ENCODE results near the gene TAAR9. TPM values are rescaled to one million over a fixed set of nuclear protein-coding genes. Genes with fewer than 3 reads are reported as not detected.
"Not testable (repeated sequence)": the region's sequence is repeated elsewhere in the genome, so short reads cannot be mapped to it uniquely, and the experiment has no call there.

Gene TAAR9
- total RNA-seq, 1 donor from 2014 or later, result not detected

- peak; percentile 96 for TF ChIP-seq CTCF (IDR thresholded peaks at IDR 0.05; ENCODE audit: unreplicated experiment)
- H3K36me3 Mint-ChIP-seq, result peaks cover 2% of the 10 kb centered on the region
- peaks cover 8% of the 10 kb centered on the region for H3K27me3 Mint-ChIP-seq (ENCODE audit: low read depth)
- H3K9me3 Mint-ChIP-seq, result peaks cover 8% of the 10 kb centered on the region
- H3K27ac Mint-ChIP-seq, result no peak overlapping the region
- peaks cover 2% of the 10 kb centered on the region for H3K4me1 Mint-ChIP-seq
- peak; percentile 56 to 76 for DNase-seq (ENCODE audit: low spot score in 2 of 2, unreplicated experiment in 2 of 2)
- peak overlapping the region; percentile 66 for H3K4me3 Mint-ChIP-seq
Measured at GRCh38 chr6:132530293-132530974, 7.6 kb upstream of the TAAR9 start.

GRCh38 chr6:132534546-132534945, 3.5 kb upstream of the TAAR9 start:
- H3K36me3 Mint-ChIP-seq; H3K27me3 Mint-ChIP-seq (ENCODE audit: low read depth); H3K4me1 Mint-ChIP-seq; H3K4me3 Mint-ChIP-seq; H3K27ac Mint-ChIP-seq; DNase-seq (ENCODE audit: low spot score in 2 of 2, unreplicated experiment in 2 of 2): not testable (repeated sequence)
- H3K9me3 Mint-ChIP-seq, result peaks cover 12% of the 10 kb centered on the region

DNA sequence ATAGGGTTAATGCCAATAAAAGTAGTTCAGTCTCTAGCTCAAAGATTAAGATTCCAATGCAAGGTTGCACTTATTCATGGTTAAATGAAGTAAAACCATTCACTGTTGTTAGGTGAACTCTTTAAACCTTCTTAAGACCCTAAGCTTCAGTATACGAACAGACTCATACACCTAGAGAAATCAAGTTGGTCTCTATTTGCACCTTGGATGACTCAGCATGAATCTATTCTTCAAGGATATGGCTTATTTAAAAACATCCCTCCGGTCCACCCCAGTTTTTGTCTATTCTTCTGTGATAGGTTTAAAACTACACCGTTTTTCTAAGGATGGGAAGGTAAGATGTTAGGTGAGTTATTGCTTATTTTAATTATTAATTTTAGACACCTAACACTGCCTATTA, 932 bp upstream of the TAAR9 start:
- DNase-seq (ENCODE audit: low spot score in 2 of 2, unreplicated experiment in 2 of 2), result no peak
- Mint-ChIP-seq H3K27me3 (ENCODE audit: low read depth) (peaks cover 14% of the 10 kb centered on the region), H3K36me3 (peaks cover 3% of the 10 kb centered on the region), H3K27ac (no peak overlapping the region), H3K4me3 (no peak overlapping the region), H3K9me3 (peaks cover 12% of the 10 kb centered on the region), H3K4me1 (no peaks in the 10 kb centered on the region)
- TF ChIP-seq CTCF (IDR thresholded peaks at IDR 0.05; ENCODE audit: unreplicated experiment), result no peak

GRCh38 chr6:132544826-132545225, 6.7 kb downstream of the TAAR9 start:
- TF ChIP-seq CTCF (IDR thresholded peaks at IDR 0.05; ENCODE audit: unreplicated experiment), result no peak

GRCh38 chr6:132548746-132549463, 10.8 kb downstream of the TAAR9 start:
- Mint-ChIP-seq H3K27me3 (ENCODE audit: low read depth) (no peaks in the 10 kb centered on the region), H3K27ac (no peak overlapping the region), H3K9me3 (no peaks in the 10 kb centered on the region), H3K36me3 (no peaks in the 10 kb centered on the region), H3K4me1 (no peaks in the 10 kb centered on the region), H3K4me3 (no peak overlapping the region)
- DNase-seq (ENCODE audit: low spot score in 2 of 2, unreplicated experiment in 2 of 2), result no peak
- no peak for TF ChIP-seq CTCF (IDR thresholded peaks at IDR 0.05; ENCODE audit: unreplicated experiment)

More at GRCh38 chr6:132544826-132545225, 6.7 kb downstream of the TAAR9 start:
- Mint-ChIP-seq H3K4me1 (no peaks in the 10 kb centered on the region), H3K36me3 (no peaks in the 10 kb centered on the region), H3K4me3 (no peak overlapping the region), H3K9me3 (no peaks in the 10 kb centered on the region), H3K27me3 (ENCODE audit: low read depth) (peaks cover 9% of the 10 kb centered on the region), H3K27ac (no peak overlapping the region)
- DNase-seq (ENCODE audit: low spot score in 2 of 2, unreplicated experiment in 2 of 2), result no peak

DNA sequence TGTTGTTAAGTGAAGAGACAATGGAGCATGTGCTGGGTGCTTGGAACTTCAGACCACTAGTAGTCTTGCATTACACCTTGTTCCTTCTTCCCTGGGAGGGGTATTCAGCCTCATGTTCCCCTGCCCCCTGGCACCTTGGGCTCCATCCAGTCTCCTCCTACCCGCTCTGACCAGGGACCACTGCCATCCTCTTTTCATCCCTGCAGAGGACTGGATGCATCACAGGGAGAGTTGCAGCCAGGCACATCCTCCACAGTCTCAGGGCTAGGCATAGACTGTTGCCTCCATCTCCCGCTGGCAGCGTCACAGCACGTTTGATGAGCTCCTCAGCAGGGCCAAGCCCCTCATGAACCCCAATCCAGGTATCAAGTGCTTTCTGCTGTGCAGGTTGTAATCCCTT, 13.1 kb downstream of the TAAR9 start:
- TF ChIP-seq CTCF (IDR thresholded peaks at IDR 0.05; ENCODE audit: unreplicated experiment), result no peak
- Mint-ChIP-seq H3K36me3 (no peaks in the 10 kb centered on the region), H3K27ac (no peak overlapping the region)

More for the DNA sequence above, 13.1 kb downstream of the TAAR9 start:
- Mint-ChIP-seq H3K27me3 (ENCODE audit: low read depth) (peaks cover 2% of the 10 kb centered on the region), H3K4me1 (no peaks in the 10 kb centered on the region), H3K4me3 (no peak overlapping the region), H3K9me3 (no peaks in the 10 kb centered on the region)
- no peak for DNase-seq (ENCODE audit: low spot score in 2 of 2, unreplicated experiment in 2 of 2)
